Activated T-cell treated with anti-CD3 and anti-CD28 coated beads, Interleukin-2, amount 50 U/mL, for 72 hours (primary cell): Measurements from ENCODE around the gene KCNJ1. TPM values are rescaled to one million over a fixed set of nuclear protein-coding genes. Genes with fewer than 3 reads are reported as not detected.

Experiments used
- ATAC-seq, 2 donors: fragments of 150-1000 bp; cut with Tn5 transposase; replicated peaks in 1 of 2; 2 replicates each; pipeline ENCODE4 v1.10.0; 2021; ENCODE audit warnings: moderate library complexity in 2 of 2, mild to moderate bottlenecking in 1 of 2
- DNase-seq, 2 donors: peaks; one replicate each; pipeline ENCODE4 v3.0.0; 2021 to 2022; ENCODE audit warnings: mixed read lengths in 1 of 2
- H3K27ac Mint-ChIP-seq: one replicate; pipeline ENCODE4 v1.8.0; 2022; ENCODE audit warnings: mild to moderate bottlenecking, moderate library complexity, mixed read lengths
- H3K27me3 Mint-ChIP-seq: one replicate; pipeline ENCODE4 v1.8.0; 2022; ENCODE audit warnings: low read depth, mixed read lengths
- H3K36me3 Mint-ChIP-seq, 2 donors: one replicate each; pipeline ENCODE4 v1.8.0; 2022; ENCODE audit warnings: mixed read lengths in 2 of 2, mild to moderate bottlenecking in 1 of 2; ENCODE audit not compliant: insufficient read depth in 2 of 2
- H3K4me1 Mint-ChIP-seq: one replicate; pipeline ENCODE4 v1.8.0; 2022; ENCODE audit warnings: low read depth, mixed read lengths
- H3K4me3 Mint-ChIP-seq, 2 donors: one replicate each; pipeline ENCODE4 v1.8.0; 2022; ENCODE audit warnings: mild to moderate bottlenecking in 2 of 2, mixed read lengths in 2 of 2, moderate library complexity in 2 of 2
- H3K9me3 Mint-ChIP-seq, 2 donors: one replicate each; pipeline ENCODE4 v1.8.0; 2022; ENCODE audit warnings: mixed read lengths in 2 of 2
- total RNA-seq, 2 donors: library from RNA; stranded (reverse); gene quantifications; one replicate each; pipeline ENCODE4 v1.2.3, GENCODE V29; 2022

Gene KCNJ1
- total RNA-seq, 2 donors from 2014 or later, result not detected

GRCh38 chr11:128828350-128828749, 38.7 kb downstream of the KCNJ1 start:
- no peaks in the 10 kb centered on the region for H3K36me3 Mint-ChIP-seq
- peaks cover 29% of the 10 kb centered on the region for H3K4me1 Mint-ChIP-seq
- no peaks in the 10 kb centered on the region for H3K9me3 Mint-ChIP-seq
- ATAC-seq, result no peak
- H3K4me3 Mint-ChIP-seq, result no peak overlapping the region
- no peak overlapping the region for H3K27ac Mint-ChIP-seq
- H3K27me3 Mint-ChIP-seq, result peaks cover 8% of the 10 kb centered on the region
- DNase-seq, result no peak

- H3K4me3 Mint-ChIP-seq, result no peak overlapping the region
- H3K36me3 Mint-ChIP-seq, result no peaks in the 10 kb centered on the region
- no peaks in the 10 kb centered on the region for H3K27me3 Mint-ChIP-seq
- DNase-seq (no peak), ATAC-seq (no peak)
- no peaks in the 10 kb centered on the region for H3K9me3 Mint-ChIP-seq
- no peak overlapping the region for H3K27ac Mint-ChIP-seq
- peaks cover 29% of the 10 kb centered on the region for H3K4me1 Mint-ChIP-seq
Measured at GRCh38 chr11:128827191-128827893, 39.8 kb downstream of the KCNJ1 start.

DNA sequence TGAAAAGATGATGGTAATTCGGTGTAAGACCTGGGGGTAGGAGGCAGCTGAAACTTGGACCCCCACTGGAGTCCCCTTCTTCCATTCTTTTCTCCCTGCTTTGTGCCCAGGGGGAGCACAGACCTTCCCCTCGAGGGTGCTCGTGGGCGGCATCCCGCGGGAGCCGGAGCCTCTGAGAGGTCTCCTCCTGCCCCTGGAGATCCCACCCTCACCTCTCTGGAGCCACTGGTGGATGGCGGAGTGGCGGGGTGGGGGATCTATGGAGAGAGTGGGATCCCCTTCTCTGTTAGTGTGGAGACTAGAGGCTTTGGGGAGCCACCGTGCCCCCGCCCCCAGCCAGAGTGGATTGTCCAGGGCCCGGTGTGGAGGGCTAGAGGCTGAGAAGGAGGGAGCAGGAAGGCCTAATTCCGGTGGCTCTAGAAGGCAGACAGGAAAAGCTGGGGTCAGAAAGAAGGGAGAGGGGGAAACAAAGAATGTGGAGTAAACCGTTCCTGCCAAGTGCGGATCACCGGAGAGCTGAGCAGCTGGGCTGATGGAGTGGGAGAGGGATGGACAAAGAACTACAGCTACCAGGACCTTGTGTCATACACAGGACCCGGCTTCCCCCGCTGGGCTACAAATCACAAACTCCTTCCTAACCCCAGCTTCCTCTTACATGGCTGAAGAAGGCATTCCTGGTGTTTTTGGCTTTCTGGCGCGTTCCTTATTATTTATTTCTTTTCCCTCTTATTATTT, 41.9 kb downstream of the KCNJ1 start:
- DNase-seq, result no peak
- no peak for ATAC-seq
- Mint-ChIP-seq H3K4me3 (no peak overlapping the region), H3K27me3 (no peaks in the 10 kb centered on the region), H3K4me1 (peaks cover 8% of the 10 kb centered on the region), H3K9me3 (no peaks in the 10 kb centered on the region), H3K36me3 (no peaks in the 10 kb centered on the region), H3K27ac (no peak overlapping the region)

GRCh38 chr11:128824191-128825049, 42.7 kb downstream of the KCNJ1 start:
- H3K36me3 Mint-ChIP-seq, result no peaks in the 10 kb centered on the region
- H3K4me1 Mint-ChIP-seq, result peaks cover under 1% of the 10 kb centered on the region
- no peak overlapping the region for H3K4me3 Mint-ChIP-seq
- H3K27ac Mint-ChIP-seq, result no peak overlapping the region
- DNase-seq (no peak), ATAC-seq (no peak)
- no peaks in the 10 kb centered on the region for H3K27me3 Mint-ChIP-seq
- H3K9me3 Mint-ChIP-seq, result no peaks in the 10 kb centered on the region

- H3K4me3 Mint-ChIP-seq, result no peak overlapping the region
- no peaks in the 10 kb centered on the region for H3K27me3 Mint-ChIP-seq
- no peak overlapping the region for H3K27ac Mint-ChIP-seq
- no peaks in the 10 kb centered on the region for H3K36me3 Mint-ChIP-seq
- ATAC-seq (no peak), DNase-seq (no peak)
- H3K4me1 Mint-ChIP-seq, result no peaks in the 10 kb centered on the region
- no peaks in the 10 kb centered on the region for H3K9me3 Mint-ChIP-seq
Measured at GRCh38 chr11:128823753-128824152, 43.3 kb downstream of the KCNJ1 start.

GRCh38 chr11:128822130-128822529, 45.0 kb downstream of the KCNJ1 start:
- DNase-seq, result no peak
- Mint-ChIP-seq H3K4me3 (no peak overlapping the region), H3K4me1 (no peaks in the 10 kb centered on the region), H3K9me3 (no peaks in the 10 kb centered on the region), H3K36me3 (no peaks in the 10 kb centered on the region), H3K27ac (no peak overlapping the region), H3K27me3 (no peaks in the 10 kb centered on the region)
- no peak for ATAC-seq

GRCh38 chr11:128821556-128821955, 45.5 kb downstream of the KCNJ1 start:
- Mint-ChIP-seq H3K36me3 (no peaks in the 10 kb centered on the region), H3K27me3 (no peaks in the 10 kb centered on the region), H3K27ac (no peak overlapping the region), H3K9me3 (no peaks in the 10 kb centered on the region), H3K4me1 (no peaks in the 10 kb centered on the region), H3K4me3 (no peak overlapping the region)
- DNase-seq (no peak), ATAC-seq (no peak)

DNA sequence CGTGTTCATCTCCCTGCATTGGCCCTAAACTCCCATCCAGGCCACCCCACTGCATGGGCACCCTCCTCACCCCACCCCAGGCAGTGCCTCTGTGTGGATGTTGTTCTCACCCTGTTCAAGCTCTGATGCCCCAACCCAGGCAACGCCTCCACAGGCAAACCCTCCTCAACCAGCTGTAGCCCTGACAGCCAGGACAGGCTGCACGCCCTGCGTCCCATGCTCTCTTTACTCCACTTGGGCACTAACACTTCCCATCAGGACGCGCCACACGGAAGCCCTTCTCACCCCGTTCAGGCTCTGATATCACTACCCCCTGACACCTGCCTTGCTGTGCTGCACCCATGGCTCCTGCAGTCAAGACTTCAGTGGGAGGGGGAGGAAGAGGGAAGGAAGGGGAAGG, 47.9 kb downstream of the KCNJ1 start:
- no peak for ATAC-seq
- no peak overlapping the region for H3K27ac Mint-ChIP-seq
- no peak for DNase-seq
- no peaks in the 10 kb centered on the region for H3K9me3 Mint-ChIP-seq
- H3K4me1 Mint-ChIP-seq, result no peaks in the 10 kb centered on the region
- H3K4me3 Mint-ChIP-seq, result no peak overlapping the region
- no peaks in the 10 kb centered on the region for H3K36me3 Mint-ChIP-seq
- no peaks in the 10 kb centered on the region for H3K27me3 Mint-ChIP-seq

DNA sequence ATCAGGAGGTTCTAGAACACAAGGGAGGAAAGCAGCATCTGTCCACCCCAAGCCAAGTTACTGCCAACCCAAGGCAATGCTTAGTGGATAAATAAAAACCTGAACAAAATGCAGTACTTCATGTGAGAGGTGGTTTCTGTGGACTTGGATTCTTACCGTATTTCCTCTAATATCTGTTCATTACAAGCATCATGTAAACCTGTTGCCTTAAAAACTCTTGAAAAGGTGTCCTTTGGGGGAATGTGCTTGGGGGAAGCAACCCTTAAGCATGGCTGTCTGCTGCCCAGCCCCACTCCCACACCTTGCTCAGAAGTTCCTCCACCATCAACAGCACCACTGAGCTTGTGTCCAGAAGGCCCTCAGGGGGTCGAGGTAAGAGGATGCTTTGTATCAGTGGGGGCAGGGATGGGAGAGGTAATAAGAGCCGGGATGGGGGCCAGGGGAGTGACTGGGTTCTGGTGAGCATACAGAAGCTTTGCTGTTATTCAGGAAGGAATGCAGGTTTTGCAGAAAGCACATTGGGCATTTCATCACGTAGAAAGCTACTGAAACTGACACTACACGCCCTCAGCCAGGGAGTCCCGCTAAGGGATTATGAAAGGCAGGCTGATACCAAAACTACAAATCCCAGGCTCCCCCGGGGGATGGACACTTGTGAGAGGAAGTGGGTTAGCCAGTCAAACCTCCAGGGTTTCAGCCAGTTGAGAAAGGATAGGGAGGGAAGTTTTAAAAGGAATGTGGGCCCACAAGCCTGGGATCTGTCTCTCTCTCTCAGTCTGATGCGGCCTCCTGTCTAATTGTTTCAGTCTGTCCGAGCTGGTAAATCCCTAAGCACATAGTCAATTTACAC, 52.0 kb downstream of the KCNJ1 start:
- ATAC-seq, result no peak
- H3K4me1 Mint-ChIP-seq, result peaks cover 18% of the 10 kb centered on the region
- no peak overlapping the region for H3K4me3 Mint-ChIP-seq
- peaks cover 2 to 8% of the 10 kb centered on the region in 2 donors for H3K36me3 Mint-ChIP-seq
- no peak overlapping the region for H3K27ac Mint-ChIP-seq
- no peaks in the 10 kb centered on the region for H3K27me3 Mint-ChIP-seq
- no peaks in the 10 kb centered on the region for H3K9me3 Mint-ChIP-seq
- DNase-seq, result no peak

DNA sequence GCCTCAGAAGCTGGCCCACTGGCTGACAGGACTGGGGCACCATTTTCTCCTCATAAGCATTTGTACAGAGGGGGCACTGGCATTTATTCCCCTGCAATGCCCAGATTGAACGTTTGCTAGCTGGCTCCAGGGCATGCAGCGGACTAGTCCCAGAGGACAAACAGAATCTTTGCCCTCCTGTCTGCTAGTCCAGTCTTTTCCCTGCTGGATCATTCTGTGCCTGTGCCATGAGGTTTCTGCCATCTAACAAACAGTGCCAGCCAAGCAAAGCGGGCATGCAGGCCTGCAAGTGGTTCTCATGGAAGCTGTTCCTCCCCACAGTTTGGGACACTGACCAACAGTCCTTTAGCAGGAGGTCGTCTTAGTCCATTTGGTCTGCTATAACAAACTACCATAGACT, 53.4 kb downstream of the KCNJ1 start:
- H3K4me1 Mint-ChIP-seq, result peaks cover 25% of the 10 kb centered on the region
- no peaks in the 10 kb centered on the region for H3K9me3 Mint-ChIP-seq
- no peak overlapping the region for H3K27ac Mint-ChIP-seq
- no peaks in the 10 kb centered on the region for H3K27me3 Mint-ChIP-seq
- H3K36me3 Mint-ChIP-seq, result peaks cover 5 to 9% of the 10 kb centered on the region in 2 donors
- no peak overlapping the region for H3K4me3 Mint-ChIP-seq
- ATAC-seq, result no peak
- DNase-seq, result no peak

GRCh38 chr11:128810784-128811514, 56.1 kb downstream of the KCNJ1 start:
- DNase-seq, result peak in 1 of 2 donors; percentile 8
- Mint-ChIP-seq H3K9me3 (no peaks in the 10 kb centered on the region), H3K4me3 (no peak overlapping the region), H3K36me3 (peaks cover 7 to 11% of the 10 kb centered on the region in 2 donors), H3K27me3 (no peaks in the 10 kb centered on the region), H3K4me1 (peaks cover 32% of the 10 kb centered on the region), H3K27ac (peak overlapping the region; percentile 10)
- ATAC-seq, result peak in 1 of 2 donors; percentile 49

DNA sequence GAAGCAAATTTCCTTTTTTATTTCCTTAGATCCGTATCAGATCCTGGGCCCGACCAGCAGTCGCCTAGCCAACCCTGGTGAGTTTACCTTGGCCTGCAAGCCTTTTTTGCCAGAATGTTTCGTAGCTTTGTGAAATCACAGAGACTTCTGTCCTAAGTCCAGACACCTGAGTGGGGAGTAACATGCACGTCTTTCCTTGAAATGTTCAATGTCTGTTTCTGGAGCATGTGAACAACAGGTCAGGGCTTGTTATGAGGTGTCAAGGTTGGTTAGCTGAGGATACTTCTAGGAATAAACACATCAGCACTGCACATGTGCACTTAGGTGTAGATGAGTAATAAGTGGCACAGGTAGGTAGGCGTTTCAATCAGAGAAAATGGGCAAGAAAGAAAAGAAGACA, 58.0 kb downstream of the KCNJ1 start:
- Mint-ChIP-seq H3K36me3 (peaks cover 7 to 11% of the 10 kb centered on the region in 2 donors), H3K4me1 (peaks cover 32% of the 10 kb centered on the region), H3K27ac (peak overlapping the region; percentile 92), H3K9me3 (no peaks in the 10 kb centered on the region), H3K4me3 (peak overlapping the region in 1 of 2 donors; percentile 6), H3K27me3 (no peaks in the 10 kb centered on the region)
- DNase-seq (no peak), ATAC-seq (peak; percentile 68 to 84)
